Left kidney (tissue), 2 donors: ENCODE results near the gene MYL5. TPM values are rescaled to one million over a fixed set of nuclear protein-coding genes. Genes with fewer than 3 reads are reported as not detected.
"Not testable (repeated sequence)": the region's sequence is repeated elsewhere in the genome, so short reads cannot be mapped to it uniquely, and the experiment has no call there.

Source experiments
- DNase-seq: peaks from one replicate; pipeline ENCODE4 v3.0.0-alpha.2; 2013
- polyA plus RNA-seq: library from polyadenylated mRNA; unstranded; fragments of 120-200 nt; gene quantifications from one replicate; pipeline ENCODE4 v1.2.1, GENCODE V29; 2013; ENCODE audit not compliant: insufficient read length

MYL5 gene
- polyA plus RNA-seq, 1 donor = 19.0 TPM

DNA sequence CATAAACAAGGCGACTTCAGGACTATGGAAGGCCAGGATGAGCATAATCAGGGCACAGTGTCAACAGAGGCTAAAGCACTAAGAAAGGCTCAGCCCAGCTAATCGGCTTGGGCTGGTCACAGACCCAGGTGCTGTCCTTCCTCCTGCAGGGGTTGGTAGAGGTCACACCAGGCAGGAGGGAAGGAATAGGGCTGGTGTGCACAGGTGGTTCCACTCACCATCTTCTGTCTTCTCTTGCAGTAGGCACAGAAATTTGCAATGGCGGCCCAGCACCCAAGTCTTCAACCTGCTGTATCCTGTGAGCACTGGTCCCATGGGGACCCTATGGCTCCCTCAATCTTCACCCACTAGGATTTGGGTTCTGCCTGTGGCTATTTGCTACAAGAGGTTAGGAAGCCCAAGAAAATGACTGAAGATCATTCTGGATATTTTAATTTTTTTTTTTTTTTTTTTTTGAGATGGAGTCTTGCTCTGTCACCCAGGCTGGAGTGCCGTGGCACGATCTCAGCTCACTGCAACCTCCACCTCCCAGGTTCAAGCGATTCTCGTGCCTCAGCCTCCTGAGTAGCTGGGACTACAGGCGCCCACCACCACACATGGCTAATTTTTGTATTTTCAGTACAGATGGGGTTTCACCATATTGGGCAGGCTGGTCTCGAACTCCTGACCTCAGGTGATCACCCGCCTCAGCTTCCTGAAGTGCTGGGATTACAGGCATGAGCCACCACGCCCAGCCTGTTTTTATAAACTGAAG lies 4.4 kb upstream of the MYL5 start:
- not testable (repeated sequence) for DNase-seq

DNA sequence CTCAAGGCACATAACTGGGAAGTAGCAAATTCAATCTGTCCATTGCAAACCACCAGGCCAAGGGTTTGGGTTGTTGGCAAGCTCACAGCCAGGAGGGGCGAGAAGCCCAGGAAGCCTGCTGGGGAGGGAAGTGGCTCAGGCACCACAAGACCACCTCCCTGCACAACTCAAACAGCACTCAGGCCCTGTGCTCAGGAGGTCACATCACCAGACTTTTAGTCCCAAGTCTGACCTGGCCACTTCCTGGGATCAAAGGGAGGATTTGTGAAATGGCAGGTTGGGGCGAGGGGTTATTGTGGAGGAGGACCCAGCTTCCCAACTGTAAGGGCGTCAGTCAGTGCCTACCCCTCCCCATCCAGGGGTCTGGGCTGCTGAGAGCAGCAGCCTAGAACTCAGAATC lies 2.6 kb upstream of the MYL5 start:
- DNase-seq = no peak

DNA sequence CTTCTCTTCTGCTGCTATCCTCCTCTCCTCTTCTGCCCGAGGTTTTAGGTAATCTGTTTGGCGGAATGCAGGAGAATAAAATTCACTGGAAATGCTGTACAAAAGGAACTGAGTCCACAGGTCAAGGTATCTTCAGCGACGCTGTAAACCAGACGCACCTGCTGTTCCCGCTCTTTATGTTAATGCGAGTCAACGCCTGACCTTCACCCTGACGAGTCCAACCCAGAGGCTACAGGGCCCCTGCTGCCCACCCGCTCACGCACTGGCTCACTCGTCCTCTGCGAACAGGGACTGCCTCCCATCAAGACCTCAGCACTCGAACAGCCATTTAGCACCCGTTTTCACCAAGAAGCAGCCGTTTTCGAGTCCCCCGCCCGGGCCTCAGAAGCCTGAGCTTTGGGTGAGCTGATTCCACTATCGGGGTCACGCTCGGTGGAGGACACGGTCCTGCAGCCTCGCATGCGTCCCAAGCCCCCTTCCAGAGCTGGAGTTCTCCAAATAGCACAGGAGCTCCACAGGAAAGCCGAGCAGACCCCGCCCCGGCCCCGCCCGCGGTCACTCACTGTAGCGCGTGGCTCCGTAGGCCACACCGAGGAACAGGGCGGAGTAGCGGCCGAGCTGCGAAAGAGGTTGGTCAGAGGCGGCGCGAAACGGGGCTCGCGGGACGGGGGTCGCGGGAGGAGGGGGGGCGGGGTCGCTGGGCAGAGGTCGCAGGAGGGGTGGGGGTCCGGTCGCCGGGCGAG lies 822 bp upstream of the MYL5 start:
- DNase-seq = no peak

DNA sequence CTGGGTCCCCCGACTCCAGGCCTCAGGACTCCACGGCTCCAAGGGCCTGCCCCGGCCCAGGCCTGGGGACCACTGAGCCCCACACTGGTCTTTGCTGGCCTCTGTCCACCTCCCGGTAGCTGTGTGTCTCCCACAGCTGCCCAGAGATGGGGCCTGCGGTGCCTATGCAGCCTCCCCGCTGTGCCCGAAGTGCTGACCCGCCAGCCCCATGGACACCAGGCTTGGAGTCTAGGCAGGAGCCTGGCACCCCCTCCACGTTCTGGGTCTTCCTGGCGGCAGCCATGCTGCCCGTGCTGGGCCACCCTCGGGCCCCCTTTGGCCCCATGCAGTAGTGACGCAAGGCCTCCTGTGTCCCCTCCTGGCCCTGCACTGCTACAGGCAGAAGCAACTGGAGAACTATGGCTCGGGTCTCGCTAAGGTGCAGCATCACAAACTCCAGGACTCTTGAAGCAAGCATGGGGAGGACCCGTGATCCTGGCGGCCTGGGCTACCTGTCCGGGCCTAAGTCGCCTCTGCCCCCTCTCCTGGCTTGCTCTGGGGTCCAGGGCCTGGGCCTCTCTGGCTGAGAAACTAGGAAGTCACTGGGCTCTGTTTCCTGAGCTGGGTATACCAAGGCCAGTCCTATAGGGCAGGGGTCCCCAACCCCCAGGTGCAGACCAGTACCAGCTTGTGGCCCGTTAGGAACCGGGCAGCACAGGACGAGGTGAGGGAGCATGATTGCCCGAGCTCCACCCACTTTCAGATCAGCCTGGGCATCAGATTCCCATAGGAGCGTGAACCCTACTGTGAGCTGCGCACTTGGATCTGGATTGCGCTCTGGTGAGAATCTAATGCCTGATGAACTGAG lies 917 bp downstream of the MYL5 start:
- no peak for DNase-seq

DNA sequence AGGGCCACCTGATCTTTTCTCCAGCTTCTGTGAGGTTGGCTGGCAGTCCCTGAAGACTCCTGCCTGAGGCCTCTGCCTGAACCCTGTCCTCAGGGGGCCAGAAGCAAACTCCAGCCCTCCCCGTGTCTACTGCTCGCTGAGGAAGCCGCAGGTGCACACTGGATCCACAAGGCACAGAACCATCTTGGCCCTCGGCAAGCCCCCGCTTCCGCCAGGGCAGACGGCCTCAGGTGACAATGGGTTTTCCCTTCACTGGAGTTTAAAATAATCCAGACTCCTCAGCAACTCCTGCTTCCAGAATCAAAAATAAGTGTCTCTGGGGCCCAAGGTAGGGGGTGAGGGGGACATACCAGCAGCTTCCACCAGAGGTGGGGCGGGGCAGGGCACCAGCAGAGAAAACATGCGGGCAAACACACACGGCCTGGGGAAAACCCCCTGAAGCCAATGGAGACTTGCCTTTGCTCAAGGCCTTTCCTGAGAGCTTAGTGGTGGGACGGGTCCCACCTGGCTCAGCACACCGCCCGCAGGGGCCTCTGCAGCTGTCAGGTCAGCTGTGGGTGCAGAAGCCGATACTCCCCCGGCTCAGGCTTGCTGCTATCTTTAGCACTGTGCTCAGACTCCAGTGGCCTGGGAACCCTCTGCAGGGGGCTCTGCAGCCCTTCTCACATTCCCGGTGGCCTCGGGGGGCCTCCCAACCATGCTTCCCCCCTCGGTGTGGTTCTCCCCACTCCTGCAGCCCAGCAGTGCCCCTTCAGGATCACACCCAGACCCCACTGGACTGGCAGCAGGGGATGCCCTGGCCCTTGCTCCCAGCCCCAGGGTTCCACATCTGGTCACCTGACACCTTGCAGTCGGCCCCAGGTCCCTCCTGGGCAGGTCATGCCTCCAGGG lies 1.9 kb downstream of the MYL5 start:
- DNase-seq = no peak

DNA sequence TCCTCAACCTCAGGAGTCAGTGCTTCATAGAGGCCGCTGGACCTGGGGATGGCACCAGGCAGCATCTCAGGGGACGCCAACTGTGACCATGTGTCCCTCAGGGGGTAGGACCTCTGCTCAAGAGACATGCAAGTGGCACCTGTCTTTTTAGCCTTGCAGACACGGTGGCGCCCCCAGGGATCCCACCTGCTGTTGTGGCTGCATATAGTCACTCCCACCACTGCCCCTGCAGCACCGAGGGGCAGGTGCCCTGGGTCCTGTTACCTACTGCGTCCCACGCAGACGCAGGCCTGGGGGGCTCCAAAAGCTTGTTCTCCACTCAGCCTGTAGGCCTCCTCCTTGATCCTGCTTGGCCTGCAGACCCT lies 2.5 kb downstream of the MYL5 start:
- DNase-seq = no peak

DNA sequence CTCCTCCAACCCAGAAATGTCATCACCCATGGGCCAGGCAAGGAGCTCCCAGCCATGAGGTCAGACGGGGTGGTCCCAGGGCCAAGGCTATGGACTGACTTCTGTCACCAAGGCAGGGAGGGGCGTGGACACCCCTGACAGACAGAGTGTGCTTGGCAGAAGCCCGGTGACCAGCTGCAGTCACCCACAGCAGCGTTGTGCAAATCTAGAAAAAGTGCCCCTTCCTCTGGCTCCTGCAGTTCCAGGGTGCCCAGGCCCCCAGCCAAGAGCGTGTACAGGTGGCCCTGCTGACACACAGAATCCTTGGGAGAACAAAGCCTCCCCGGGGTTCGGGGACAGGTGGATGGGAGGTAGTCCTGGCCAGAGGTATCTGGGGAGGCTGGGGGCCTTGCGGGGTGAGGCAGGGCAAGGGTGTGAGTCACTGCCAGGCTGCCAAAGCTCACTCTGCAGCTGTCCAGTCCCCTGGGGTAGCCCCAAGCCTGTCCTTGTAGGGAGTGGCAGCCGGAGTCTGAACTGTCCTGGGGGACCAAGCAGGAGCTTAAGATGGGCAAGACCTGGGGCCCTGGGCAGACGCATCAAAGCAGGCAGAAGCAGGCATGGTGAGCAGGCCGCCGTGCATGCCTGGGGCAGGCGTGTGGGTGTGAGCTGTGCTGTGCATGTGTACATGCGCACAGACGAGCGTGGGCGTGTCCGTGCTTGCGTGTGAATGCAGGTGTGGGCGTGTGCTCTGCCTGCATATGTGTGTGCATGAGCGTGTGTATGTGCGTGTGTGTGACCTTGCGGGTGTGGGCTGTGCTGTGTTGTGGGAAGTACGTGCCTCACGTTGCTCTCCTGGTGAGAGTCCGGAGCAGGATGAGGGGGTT lies 3.3 kb downstream of the MYL5 start:
- DNase-seq = no peak

DNA sequence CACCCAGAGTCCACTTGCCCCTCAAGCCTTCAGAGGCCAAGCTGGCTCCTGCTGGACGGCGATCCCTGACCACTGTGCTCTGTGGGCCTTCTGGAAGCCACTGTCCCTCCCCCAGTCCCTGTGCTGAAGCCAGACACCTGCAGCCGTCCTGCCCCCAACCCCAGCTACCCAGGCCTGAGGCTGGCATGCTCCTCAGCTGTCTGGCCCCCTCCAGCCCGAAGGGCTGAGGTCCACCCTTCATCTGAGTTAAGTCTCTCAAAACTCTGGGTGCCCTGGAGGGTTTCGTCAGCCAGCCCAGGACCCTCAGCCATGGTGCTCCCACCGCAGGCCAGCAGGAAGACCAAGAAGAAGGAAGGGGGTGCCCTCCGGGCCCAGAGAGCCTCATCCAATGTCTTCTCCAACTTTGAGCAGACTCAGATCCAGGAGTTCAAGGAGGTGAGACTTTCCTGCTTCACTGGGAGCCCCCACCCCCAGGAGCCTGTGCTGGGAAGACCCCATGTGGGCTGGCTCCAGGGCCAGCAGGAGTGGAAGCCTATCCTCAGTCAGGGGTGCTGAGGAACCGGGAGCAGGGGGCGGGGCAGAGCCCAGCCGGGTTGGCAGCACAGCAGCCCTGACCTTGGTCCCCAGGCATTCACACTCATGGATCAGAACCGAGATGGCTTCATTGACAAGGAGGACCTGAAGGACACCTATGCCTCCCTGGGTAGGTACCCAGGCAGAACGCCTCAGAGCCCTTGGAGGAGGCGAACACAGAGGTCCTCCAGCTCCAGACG lies 4.2 kb downstream of the MYL5 start:
- DNase-seq = no peak

DNA sequence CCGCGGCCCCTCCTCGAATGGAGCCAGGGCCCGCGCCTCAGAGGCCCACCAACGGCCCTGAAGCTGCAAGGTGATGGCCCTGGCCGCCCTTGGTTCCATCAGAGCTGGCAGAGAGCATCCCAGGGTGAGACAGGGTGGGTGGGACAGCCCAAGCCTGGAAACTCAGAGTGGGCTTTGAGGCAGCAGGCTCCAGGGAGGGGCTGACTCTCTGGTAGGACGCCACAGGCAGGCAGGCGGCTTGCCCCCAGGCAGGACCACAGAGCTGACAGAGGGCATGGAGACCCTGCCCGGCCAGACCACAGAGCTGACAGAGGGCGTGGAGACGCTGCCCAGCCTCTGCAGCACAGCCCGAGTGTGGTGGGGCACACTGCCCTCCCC lies 4.8 kb downstream of the MYL5 start:
- no peak for DNase-seq

DNA sequence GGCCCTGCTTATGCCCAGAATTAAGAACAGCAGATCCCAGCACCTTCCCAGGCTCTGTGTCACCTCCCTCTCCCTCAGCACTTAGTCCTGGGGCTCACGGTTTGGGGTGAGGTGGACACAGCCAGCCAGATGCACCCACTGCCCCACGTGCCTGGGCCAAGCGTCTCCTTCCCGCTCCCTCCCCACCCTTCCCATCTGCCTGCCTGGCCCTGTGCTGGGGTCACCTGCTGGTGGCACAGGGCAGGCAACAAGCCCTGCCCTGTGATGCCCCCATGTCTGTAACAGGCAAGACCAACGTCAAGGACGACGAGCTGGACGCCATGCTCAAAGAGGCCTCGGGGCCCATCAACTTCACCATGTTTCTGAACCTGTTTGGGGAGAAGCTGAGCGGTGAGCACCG lies 5.3 kb downstream of the MYL5 start:
- no peak for DNase-seq

DNA sequence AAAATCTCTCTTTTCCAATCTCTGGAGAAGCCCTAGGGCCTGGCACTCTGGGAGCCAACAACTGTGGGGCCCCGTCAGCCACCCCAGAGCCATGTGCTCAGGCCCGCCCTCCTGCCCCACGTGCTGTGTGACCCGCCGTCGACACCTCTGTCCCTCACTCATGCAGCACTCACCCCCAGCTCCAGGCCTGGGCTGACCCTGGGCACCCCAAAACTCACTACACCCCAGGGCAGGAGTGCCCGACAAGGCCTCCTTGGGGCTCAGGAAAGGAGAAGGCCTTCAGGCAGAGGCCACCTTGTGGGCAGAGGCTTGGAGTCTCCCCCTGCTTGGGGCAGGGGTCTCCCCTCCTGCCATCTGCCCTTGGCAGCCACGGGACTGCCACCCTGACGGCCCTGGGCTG lies 5.7 kb downstream of the MYL5 start:
- DNase-seq = no peak

DNA sequence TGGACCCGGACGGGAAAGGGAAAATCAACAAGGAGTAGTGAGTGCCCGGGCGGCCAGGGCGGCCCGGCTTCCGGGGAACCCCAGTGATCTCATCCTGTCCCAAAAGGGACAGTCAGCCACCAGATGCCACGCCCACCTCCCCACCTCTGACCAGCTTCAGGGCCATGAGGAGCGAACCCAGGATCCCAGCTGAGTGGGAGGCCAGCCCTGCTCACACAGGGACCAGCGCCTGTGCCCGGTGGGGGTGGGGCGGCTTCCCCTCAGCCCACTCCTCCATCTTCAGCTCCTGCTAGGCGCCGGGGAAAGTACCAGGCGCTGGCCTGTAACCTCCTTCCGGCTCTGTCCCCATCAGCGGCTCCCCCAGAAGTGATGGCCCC lies 6.2 kb downstream of the MYL5 start:
- no peak for DNase-seq

DNA sequence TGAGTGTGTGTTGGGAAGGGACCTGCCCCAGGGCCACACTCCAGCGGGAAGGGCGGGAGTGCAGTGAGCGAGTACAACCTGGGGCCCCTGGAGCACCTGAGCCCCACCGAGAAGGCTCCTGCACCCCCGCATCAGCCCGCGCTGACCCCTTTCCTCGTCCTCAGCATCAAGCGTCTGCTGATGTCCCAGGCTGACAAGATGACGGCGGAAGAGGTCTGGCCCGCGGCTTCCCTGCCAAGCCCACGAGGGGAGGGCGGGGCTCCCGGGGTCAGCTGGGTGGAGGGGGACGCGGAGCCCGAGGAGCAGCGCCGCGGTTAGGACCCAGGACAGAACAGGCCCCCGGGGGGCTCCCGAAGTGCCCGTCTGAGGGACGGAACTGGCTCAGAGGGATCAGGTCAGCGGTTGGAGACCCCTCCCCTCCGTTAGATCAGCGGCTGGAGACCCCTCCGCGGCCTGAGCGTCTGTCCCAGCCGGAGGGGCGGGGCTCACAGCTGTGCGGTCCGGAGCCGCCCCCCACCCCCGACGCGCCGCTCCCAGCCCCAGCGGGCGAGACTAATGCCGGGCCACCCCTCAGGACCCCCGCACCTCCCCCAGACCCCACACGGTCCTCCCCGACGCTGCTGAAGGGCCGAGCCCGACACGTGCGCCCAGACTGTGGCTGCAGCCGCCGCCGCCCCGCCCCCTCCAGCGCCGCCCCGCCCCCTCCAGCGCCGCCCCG lies 6.7 kb downstream of the MYL5 start:
- DNase-seq = no peak

DNA sequence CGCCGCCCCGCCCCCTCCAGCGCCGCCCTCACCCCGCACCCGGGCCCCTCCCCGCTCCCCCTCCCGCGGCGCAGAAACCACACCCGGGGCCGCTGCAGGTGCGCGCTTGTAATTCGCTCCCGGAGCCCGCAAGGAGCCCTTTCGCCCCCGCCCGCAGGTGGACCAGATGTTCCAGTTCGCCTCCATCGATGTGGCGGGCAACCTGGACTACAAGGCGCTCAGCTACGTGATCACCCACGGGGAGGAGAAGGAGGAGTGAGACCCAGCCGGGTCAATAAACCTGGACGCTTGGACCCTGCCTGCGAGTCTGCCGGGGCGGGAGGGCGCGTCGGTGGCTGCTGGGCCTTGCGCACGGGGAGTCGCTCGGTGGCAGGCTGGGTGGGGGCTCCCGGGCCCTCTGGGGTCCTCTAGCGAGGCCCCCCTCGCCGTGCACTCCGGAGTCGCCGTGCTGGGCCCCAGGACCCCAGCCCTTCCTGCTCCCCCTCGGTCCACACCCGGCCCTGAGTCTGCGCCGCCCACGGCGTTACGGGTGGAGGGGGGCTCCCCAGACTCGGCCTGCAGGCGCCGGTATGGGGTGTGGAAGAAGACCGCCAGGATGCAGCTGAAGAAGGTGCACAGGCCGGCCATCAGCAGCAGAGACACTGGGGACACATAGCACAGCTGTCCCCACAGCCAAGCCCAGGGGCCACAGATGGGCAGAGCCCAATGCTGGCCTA lies 7.6 kb downstream of the MYL5 start:
- no peak for DNase-seq

DNA sequence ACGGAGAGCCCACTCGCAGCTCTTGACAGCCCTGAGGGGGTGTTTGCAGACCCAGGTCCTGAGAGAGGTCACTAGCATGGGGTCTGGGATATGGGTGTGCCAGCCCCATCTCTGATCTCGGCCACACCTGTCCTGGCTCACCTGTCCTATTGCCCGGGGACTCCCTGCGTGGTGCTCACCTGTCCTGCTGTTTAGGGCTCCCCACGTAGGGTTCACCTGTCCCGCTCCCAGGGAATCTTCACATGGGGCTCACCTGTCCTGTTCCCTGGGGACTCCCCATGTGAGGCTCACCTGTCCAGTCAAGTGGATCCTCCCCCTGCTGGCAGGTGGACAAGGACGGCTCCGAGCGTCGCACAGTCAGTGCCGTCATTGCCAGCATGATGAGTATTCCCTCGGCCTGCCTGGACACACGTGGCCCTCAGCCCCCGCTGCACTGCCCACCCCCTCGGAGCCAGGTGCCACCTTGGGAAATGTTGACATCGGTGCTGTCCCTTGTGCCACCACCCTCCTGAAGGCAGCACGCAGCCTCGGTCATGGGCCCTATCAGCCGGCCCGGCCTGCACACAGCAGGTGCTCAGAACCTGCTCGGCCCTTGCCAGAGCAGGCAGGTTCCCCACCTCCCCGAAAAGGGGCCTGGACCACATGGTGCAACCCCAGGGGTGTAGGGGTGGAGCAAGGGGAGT lies 8.3 kb downstream of the MYL5 start:
- no peak for DNase-seq

DNA sequence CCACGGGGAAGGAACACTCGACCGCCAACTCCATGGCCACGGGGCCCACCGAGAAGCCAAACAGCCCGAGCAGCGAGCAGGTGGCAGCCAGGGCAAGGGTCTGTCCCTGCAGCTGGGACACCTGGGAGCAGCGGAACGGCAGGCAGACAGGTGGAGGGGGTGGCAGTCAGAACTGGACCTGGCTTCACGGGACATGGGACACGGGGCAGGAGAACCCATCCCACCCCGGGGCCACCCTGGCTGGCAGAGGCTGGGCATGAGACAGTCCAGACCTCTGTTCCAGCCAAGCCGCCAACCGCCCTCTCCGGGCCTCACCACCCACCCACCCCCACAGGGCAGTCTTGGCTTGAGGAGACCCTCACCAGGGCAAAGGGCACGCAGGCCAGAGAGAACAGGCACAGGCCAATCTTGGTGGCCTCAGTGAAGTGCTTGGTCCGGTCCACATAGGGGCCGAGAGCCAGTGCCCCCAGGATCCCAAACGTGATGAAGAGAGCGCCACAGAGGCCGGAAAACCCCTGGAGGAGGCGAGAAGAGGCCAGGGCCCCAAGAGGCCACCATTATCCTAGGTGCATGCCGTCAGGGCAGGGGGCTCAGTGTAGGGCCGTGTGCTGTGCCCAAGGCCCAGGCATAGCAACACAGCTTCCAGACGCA lies 9.0 kb downstream of the MYL5 start:
- DNase-seq = no peak

DNA sequence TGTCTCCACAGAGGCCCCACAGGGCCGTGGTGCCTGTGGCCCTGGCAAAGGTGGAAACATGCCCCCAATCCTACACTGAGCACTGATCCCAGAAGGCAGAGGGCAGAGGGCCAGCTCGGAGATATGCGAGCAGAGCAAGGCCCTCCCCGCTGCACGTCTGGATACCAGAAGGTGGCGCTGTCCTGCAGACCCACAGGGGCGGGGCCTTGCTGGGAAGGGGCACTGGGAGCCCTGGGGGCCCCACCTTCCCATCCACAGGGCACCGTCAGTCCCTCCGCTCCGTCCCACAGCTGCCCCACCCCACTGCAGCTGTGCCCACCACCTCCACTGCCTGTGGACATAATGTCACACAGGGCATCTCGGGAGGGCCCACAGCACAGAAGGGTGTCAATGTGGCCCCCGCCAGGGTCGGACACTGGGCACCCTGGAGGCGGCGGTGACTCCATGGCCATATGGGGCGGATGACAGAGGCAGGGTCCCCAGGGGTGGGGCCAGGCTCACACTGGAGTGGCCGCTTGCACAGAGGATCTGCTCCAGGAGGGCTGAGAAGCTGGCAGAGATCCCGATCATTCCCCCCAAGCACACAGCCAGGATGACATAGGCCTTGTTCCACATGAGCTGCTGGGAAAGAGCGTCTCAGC lies 9.8 kb downstream of the MYL5 start:
- no peak for DNase-seq
